Fibroblast of skin of left quadriceps (primary cell): ENCODE results near the gene HSD17B2.

ENCODE experiments used
- DNase-seq, 2 experiments: peaks; one replicate each; pipeline ENCODE4 v3.0.0-alpha.2; 2013; ENCODE audit warnings: low read depth in 2 of 2

The HSD17B2 gene

GRCh38 chr16:82049484-82049883, 14.4 kb downstream of the HSD17B2 start:
- DNase-seq, result no peak

- DNase-seq, result no peak
These were observed 15.5 kb downstream of the HSD17B2 start for GRCh38 chr16:82050506-82050905.

DNA sequence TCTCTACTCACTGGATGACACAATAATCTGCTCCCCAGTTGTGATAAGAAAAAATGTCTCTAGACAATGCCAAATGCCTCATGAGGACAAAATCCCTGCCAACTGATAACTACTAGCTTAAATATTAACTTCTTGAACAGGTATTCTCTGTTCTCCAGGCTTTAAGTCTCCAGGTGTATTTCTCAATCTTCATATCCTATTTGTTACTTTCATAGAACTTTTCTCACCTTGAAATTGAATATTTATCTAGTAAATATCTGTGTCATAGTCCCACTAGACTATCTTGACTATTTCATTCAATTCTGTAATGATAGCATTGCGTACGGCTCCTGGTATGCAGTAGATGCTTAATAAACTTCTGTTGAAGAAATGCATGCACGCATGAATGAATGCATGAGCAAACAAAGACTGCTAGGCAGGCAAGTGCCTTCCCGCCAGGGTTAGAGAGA, 15.9 kb downstream of the HSD17B2 start:
- DNase-seq, result no peak

DNA sequence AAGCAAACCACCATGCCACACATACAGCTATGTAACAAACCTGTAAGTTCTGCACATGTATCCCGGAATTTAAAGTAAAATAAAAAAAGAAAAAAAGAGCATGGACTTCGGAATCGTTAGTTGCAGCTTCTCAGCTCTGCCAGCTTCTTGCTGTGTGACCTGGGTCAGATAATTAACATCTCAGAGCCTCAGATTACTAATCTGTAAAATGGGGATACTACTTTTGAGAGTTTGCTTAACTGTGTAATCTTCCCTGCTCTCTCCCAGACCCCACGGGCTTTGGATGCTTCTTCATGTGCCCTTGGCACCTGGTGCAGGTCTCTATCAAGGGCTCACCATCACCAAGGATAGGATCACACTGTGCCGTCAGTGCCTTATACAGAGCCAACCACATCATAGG, 16.6 kb downstream of the HSD17B2 start:
- no peak for DNase-seq

GRCh38 chr16:82055117-82055516, 20.1 kb downstream of the HSD17B2 start:
- DNase-seq, result no peak

GRCh38 chr16:82055728-82056549, 20.9 kb downstream of the HSD17B2 start:
- no peak for DNase-seq

DNA sequence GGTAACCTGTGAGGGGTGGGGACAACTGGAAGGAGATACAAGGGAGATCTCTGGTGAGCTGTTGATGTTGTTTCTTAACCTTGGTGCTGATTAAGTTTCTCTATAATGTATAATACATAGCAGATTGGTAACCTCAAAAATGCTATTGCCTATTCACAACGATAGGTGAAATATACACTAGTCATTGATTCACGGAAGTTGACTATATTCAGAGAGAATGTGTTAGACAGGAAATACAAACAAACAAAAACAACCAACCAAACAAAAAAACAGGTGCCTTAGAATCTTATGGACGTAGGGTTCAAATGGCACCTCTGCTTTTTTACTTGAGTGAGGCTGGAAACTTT, 21.5 kb downstream of the HSD17B2 start:
- DNase-seq, result no peak

GRCh38 chr16:82059161-82059982, 24.3 kb downstream of the HSD17B2 start:
- no peak for DNase-seq

DNA sequence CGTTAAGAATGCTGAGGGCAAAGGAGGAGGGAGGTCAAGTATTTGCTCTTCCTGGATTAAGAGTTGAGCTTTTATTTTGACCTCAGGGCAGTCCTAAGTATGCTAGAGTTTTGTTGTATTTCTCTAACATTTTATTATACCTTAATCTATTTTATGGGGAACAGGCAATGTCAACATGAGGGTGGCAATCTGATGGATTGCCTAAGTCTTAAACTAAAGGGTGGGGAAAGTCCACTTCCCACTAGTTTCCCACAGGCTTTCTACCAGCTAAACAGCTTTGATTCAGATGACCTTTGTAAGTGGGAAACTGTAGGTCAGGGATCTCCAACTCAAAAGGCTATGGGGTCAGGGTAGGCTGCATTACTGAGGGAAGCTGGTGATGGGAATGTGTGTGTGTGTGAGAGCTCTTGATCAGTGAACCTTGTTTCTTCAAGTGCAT, 24.9 kb downstream of the HSD17B2 start:
- no peak for DNase-seq

- peak in 1 of 2 experiments; percentile 8 for DNase-seq
These were observed 26.9 kb downstream of the HSD17B2 start for GRCh38 chr16:82061861-82062525.

DNA sequence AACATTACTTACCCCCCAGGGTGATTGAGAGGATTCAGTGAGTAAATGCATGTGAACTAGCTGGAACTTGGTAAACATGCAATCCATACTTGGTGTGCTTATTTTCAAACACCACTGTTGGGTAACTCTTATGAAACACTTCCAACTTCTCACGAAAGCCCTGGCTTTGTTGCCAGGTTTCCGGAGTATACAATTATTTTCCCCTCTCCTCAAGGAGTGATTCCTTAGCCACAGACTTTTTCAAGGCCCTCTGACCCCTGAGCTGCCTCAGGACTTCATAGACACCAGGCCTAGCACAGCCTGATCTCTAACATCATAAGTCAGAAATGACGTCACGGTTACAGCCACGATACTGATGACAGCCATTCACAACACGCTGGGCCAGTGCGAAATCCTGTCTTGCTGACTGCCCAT, 27.6 kb downstream of the HSD17B2 start:
- no peak for DNase-seq

- no peak for DNase-seq
These were observed 28.5 kb downstream of the HSD17B2 start for GRCh38 chr16:82063456-82064082.

DNA sequence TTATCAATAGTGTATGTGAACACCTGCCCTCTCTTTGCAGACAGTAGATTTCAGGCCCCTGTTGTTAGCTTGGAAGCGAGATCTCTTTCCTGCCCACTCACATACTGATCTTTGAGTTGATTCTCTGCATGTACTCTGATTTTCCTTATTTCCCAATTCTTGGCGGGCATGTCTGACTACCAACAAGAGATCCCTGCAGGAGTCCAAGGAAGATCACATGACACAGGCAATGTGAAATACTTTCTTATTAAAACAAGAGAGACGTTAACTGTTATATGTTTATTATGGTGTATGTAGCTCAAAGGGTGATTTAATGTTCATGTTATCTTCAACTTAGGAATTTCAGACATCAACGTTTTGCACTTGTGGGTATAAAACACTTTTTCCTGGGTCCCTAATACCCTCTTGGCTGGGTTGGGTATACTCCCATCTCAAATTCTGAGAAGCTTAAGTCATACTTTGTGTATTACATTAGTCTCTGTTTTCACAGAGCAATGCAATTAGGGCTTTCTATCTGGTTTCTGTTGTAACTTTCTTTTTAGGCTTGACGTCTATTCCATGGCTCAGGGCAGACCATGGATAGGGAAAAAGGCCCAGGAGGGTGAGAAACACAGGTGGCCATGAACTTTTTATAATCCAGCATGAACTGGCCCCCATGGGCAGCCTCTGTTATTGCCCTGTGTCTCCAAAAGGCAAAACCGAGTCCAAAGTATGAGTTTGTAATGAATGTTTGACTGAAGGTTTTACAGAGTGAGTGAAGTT, 32.2 kb downstream of the HSD17B2 start:
- DNase-seq, result no peak

DNA sequence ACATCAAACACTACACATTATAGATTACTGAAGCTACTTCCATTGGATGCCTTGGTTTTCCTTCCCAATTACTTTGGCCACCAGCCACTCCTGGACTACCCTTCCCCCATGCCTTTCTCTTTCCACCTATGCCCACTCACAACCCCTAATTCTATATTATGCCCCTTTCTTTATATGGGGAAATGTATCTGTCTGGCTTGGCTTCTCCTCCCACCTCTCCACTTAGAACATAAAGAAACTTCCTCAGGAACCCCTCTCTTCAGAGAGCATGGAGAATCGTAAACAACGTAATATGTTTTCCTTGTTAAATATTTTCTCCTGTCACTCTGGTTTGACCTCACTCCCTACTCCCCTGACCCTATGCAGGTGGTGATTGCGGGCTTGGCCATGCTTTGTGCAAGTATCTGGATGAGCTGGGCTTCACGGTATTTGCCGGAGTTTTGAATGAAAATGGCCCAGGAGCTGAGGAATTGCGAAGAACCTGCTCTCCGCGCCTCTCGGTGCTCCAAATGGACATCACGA, 32.8 kb downstream of the HSD17B2 start:
- no peak for DNase-seq

DNA sequence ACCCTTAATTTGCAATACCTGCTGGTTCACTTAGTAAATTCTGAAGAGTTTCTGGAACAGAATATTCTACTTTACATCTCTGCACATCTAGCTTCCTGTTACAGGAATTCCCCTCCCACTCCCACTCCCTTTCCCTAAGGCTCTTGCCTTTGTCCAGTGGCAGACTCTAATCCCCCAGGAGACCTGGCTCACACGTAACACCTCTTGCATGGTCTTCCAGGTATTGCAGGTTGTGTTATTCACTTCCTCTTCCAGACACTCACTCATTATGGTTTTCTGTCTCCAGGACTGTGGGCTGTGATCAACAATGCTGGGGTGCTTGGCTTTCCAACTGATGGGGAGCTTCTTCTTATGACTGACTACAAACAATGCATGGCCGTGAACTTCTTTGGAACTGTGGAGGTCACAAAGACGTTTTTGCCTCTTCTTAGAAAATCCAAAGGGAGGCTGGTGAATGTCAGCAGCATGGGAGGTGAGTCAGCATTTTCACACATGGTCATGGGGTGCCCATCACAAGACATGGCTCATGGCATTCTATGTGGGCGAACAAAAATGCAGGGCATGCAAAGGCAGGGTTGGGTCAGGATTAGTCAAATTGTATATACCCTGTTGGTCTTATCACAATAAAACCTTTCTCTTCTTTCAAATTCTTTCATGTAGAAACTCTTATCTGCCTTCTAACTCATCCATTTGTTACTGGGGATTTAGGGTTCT, 35.8 kb downstream of the HSD17B2 start:
- DNase-seq, result no peak

DNA sequence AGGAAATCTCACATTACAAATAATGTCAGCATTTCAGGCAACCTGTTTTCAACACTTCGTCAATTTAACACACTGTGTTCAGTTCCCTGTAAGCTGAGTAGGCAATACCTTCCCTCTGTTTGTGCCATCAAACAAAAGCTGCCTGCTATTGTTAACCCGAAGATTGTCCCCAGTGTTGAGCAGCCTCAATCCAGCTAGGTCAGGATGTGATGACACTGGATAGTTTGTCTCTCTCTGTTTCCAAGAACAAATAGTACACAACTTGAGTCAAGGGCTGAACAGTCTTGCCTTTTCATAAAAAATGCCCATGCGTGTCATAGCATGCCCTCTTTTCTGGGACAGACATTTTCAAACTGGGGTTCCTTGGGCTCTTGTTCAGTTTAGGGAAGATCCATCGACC, 36.4 kb downstream of the HSD17B2 start:
- no peak for DNase-seq

DNA sequence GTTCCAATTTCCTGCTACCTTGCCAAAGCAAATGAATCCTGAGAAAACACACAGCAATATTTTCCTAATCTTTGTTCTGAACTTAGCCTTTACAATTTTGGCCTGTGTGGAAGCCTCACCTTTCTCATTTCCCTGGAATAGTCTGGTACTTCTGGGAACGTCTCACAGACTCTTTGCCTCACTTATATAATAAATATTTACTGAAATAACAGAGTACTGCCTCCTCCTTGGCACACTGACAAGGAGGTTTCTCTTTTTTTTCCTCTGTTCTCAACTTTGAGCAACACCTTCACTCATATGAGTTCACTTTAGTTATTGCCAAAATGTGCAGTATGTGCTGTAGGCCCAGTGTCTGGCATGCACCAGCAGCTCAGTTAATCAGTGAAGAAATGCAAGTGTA, 37.3 kb downstream of the HSD17B2 start:
- no peak for DNase-seq

- DNase-seq, result no peak
These were observed 39.0 kb downstream of the HSD17B2 start for GRCh38 chr16:82074019-82074558.

- no peak for DNase-seq
These were observed 43.1 kb downstream of the HSD17B2 start for GRCh38 chr16:82078125-82078524.

DNA sequence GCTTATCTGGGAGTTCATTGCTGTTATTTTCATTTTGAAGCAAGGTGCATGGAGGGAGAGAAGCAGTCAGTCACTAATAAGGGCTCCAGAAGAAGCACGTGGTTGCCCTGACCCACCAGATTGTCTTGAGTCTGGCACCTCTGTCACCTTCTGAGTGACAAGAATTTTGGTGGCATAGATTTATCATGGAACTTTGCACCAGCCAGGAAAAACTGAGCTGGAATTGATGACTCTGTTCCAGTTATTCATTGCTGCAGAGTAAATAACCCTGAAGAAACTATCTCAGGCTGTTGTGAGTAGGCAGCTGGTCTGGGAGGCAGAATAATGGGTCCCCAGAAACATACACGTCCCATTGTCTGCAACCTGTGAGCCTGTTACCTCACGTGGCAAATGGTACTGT, 44.8 kb downstream of the HSD17B2 start:
- no peak for DNase-seq
